Fibroblast of lung (primary cell): ENCODE measurements around the gene CTDP1. TPM values are rescaled to one million over a fixed set of nuclear protein-coding genes. Genes with fewer than 3 reads are reported as not detected.

ENCODE experiments used
- DNase-seq, 2 donors: peaks; one replicate each; pipeline versions ENCODE4 v3.0.0 to v3.0.0-alpha.2; 2010; ENCODE audit warnings: low read depth in 2 of 2
- H2AFZ ChIP-seq: 2 replicates; pipeline ENCODE4 v1.5.1; 2012; ENCODE audit warnings: low read length, control low read depth, inconsistent platforms
- H3K27ac ChIP-seq: 2 replicates; pipeline ENCODE4 v1.5.1; 2011; ENCODE audit warnings: low read length, control low read depth; ENCODE audit not compliant: insufficient read depth
- H3K27me3 ChIP-seq: 2 replicates; pipeline ENCODE4 v1.5.1; 2011; ENCODE audit warnings: mild to moderate bottlenecking, low read length; ENCODE audit not compliant: control insufficient read depth, insufficient read depth
- H3K36me3 ChIP-seq: 2 replicates; pipeline ENCODE4 v1.5.1; 2011; ENCODE audit warnings: low read length; ENCODE audit not compliant: control insufficient read depth, insufficient read depth
- H3K4me1 ChIP-seq: 2 replicates; pipeline ENCODE4 v1.5.1; 2011; ENCODE audit warnings: low read length; ENCODE audit not compliant: control insufficient read depth, insufficient read depth; ENCODE audit errors: extremely low read depth
- H3K4me2 ChIP-seq: 2 replicates; pipeline ENCODE4 v1.5.1; 2011; ENCODE audit warnings: low read length, control low read depth; ENCODE audit not compliant: insufficient read depth; ENCODE audit errors: extremely low read depth
- H3K4me3 ChIP-seq, 4 experiments: fragments of 200-600 bp in 1 of 4; sonication (generic) in 1 of 4; replicated peaks in 1 of 4; 2 replicates each; pipeline ENCODE4 v1.5.1; 2011 to 2016; ENCODE audit warnings: low read length in 4 of 4, low read depth in 3 of 4, mild to moderate bottlenecking in 3 of 4, control low read depth in 2 of 4, inconsistent platforms in 1 of 4, mixed read lengths in 1 of 4; ENCODE audit not compliant: insufficient read depth in 1 of 4; ENCODE audit errors: control extremely low read depth in 1 of 4
- H3K79me2 ChIP-seq: 2 replicates; pipeline ENCODE4 v1.5.1; 2012; ENCODE audit warnings: mild to moderate bottlenecking, low read length, inconsistent platforms; ENCODE audit not compliant: control insufficient read depth, insufficient read depth
- H3K9ac ChIP-seq: 2 replicates; pipeline ENCODE4 v1.5.1; 2011; ENCODE audit warnings: mild to moderate bottlenecking, low read length, control low read depth; ENCODE audit not compliant: insufficient read depth
- H3K9me3 ChIP-seq: 2 replicates; pipeline ENCODE4 v1.5.1; 2012; ENCODE audit warnings: low read depth, low read length; ENCODE audit not compliant: control insufficient read depth, insufficient read depth
- H4K20me1 ChIP-seq: 2 replicates; pipeline ENCODE4 v1.5.1; 2011; ENCODE audit warnings: low read length; ENCODE audit not compliant: control insufficient read depth, insufficient read depth; ENCODE audit errors: extremely low read depth
- EZH2 ChIP-seq: IDR thresholded peaks from 2 replicates; pipeline ENCODE4 v1.5.1; 2012; ENCODE audit warnings: low read length, control low read depth, mild to moderate bottlenecking; ENCODE audit errors: missing control alignments
- polyA plus RNA-seq, 2 donors: library from polyadenylated mRNA; depleted of rRNA in 1 of 2; stranded (reverse) in 1 of 2; unstranded in 1 of 2; fragments of >200 nt; gene quantifications; 2 replicates each; pipeline ENCODE4 v1.2.1, GENCODE V29; 2011 to 2012; ENCODE audit warnings: missing spikeins in 1 of 2
- total RNA-seq: library from RNA; depleted of rRNA; stranded (reverse); fragments of >200 nt; gene quantifications from 2 replicates; pipeline ENCODE4 v1.2.1, GENCODE V29; 2014
- TF ChIP-seq, protein P1 (sequence below), 2 donors: IDR thresholded peaks in 1 of 2; conservative IDR thresholded peaks in 1 of 2; 1 replicate in 1 of 2; 2 replicates in 1 of 2; pipeline ENCODE4 v1.5.1; 2011 to 2012; ENCODE audit warnings: low read length in 2 of 2, control low read depth in 1 of 2, inconsistent platforms in 1 of 2, low read depth in 1 of 2, mild to moderate bottlenecking in 1 of 2

The CTDP1 gene
- total and polyA plus RNA-seq, 2 donors (not counting 1 experiment from before 2014, with no cell fraction given), result 6.4 to 24.8 TPM

GRCh38 chr18:79707239-79707638, 27.6 kb downstream of the CTDP1 start:
- Histone ChIP-seq H4K20me1 (no peaks in the 10 kb centered on the region), H3K4me3 (no peak overlapping the region), H3K27ac (no peak overlapping the region), H3K9ac (no peak overlapping the region), H3K79me2 (peaks cover 5% of the 10 kb centered on the region), H3K4me2 (no peak overlapping the region), H3K9me3 (no peaks in the 10 kb centered on the region), H3K4me1 (no peaks in the 10 kb centered on the region), H3K27me3 (no peaks in the 10 kb centered on the region), H2AFZ (no peak overlapping the region), H3K36me3 (peaks cover 10% of the 10 kb centered on the region)
- no peak for DNase-seq
- TF ChIP-seq, protein P1, sequence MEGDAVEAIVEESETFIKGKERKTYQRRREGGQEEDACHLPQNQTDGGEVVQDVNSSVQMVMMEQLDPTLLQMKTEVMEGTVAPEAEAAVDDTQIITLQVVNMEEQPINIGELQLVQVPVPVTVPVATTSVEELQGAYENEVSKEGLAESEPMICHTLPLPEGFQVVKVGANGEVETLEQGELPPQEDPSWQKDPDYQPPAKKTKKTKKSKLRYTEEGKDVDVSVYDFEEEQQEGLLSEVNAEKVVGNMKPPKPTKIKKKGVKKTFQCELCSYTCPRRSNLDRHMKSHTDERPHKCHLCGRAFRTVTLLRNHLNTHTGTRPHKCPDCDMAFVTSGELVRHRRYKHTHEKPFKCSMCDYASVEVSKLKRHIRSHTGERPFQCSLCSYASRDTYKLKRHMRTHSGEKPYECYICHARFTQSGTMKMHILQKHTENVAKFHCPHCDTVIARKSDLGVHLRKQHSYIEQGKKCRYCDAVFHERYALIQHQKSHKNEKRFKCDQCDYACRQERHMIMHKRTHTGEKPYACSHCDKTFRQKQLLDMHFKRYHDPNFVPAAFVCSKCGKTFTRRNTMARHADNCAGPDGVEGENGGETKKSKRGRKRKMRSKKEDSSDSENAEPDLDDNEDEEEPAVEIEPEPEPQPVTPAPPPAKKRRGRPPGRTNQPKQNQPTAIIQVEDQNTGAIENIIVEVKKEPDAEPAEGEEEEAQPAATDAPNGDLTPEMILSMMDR (conservative IDR thresholded peaks at IDR 0.05 in 1 of 2, IDR thresholded peaks at IDR 0.05 in 1 of 2; ENCODE audit: low read depth in 1 of 2, low read length in 2 of 2), result no peak
- no peak for TF ChIP-seq EZH2

- Histone ChIP-seq H3K4me1 (no peaks in the 10 kb centered on the region), H3K79me2 (peaks cover 5% of the 10 kb centered on the region), H2AFZ (no peak overlapping the region), H3K9me3 (no peaks in the 10 kb centered on the region), H3K4me2 (no peak overlapping the region), H4K20me1 (no peaks in the 10 kb centered on the region), H3K9ac (no peak overlapping the region), H3K27ac (no peak overlapping the region), H3K27me3 (no peaks in the 10 kb centered on the region), H3K36me3 (peaks cover 10% of the 10 kb centered on the region), H3K4me3 (no peak overlapping the region)
- DNase-seq, result no peak
- TF ChIP-seq EZH2, result no peak
- TF ChIP-seq, protein P1 (conservative IDR thresholded peaks at IDR 0.05 in 1 of 2, IDR thresholded peaks at IDR 0.05 in 1 of 2; ENCODE audit: low read depth in 1 of 2, low read length in 2 of 2), result no peak
Observed at GRCh38 chr18:79707671-79708070, 28.1 kb downstream of the CTDP1 start.

GRCh38 chr18:79708412-79708811, 28.8 kb downstream of the CTDP1 start:
- Histone ChIP-seq H4K20me1 (no peaks in the 10 kb centered on the region), H3K36me3 (peaks cover 10% of the 10 kb centered on the region), H3K9me3 (no peaks in the 10 kb centered on the region), H3K27me3 (no peaks in the 10 kb centered on the region), H3K79me2 (peaks cover 5% of the 10 kb centered on the region), H3K4me1 (no peaks in the 10 kb centered on the region), H3K4me3 (no peak overlapping the region), H3K4me2 (no peak overlapping the region), H3K9ac (no peak overlapping the region), H2AFZ (no peak overlapping the region), H3K27ac (no peak overlapping the region)
- no peak for DNase-seq
- TF ChIP-seq, protein P1 (conservative IDR thresholded peaks at IDR 0.05 in 1 of 2, IDR thresholded peaks at IDR 0.05 in 1 of 2; ENCODE audit: low read depth in 1 of 2, low read length in 2 of 2), result no peak
- TF ChIP-seq EZH2, result no peak
